Fibroblast of villous mesenchyme (primary cell): Measurements from ENCODE around the gene SPATA20. TPM values are rescaled to one million over a fixed set of nuclear protein-coding genes. Genes with fewer than 3 reads are reported as not detected.
A peak's percentile ranks its signal among the peaks of the same experiment; 100 is the strongest.

Source experiments
- DNase-seq: peaks from one replicate; pipeline ENCODE4 v3.0.0-alpha.2; 2010; ENCODE audit warnings: low read depth
- H3K4me3 ChIP-seq: 2 replicates; pipeline ENCODE4 v1.5.1; 2011; ENCODE audit warnings: low read depth, mild to moderate bottlenecking, low read length
- CTCF ChIP-seq: IDR thresholded peaks from 2 replicates; pipeline ENCODE4 v1.5.1; 2012; ENCODE audit warnings: low read depth, mild to moderate bottlenecking, low read length; ENCODE audit not compliant: insufficient read depth
- total RNA-seq: library from RNA; depleted of rRNA; stranded (reverse); fragments of >200 nt; gene quantifications from 2 replicates; pipeline ENCODE4 v1.2.3, GENCODE V29; 2012

Gene SPATA20
- total RNA-seq, 1 donor, result 102 TPM

- TF ChIP-seq CTCF, result no peak
These were observed 11.6 kb downstream of the SPATA20 start for GRCh38 chr17:50558581-50558940.

GRCh38 chr17:50558941-50559614 lies 12.1 kb downstream of the SPATA20 start:
- H3K4me3 ChIP-seq, result peak overlapping the region; percentile 63
- TF ChIP-seq CTCF, result no peak
- DNase-seq, result no peak

More at GRCh38 chr17:50558581-50558940, 11.6 kb downstream of the SPATA20 start:
- no peak overlapping the region for H3K4me3 ChIP-seq
- DNase-seq, result no peak

GRCh38 chr17:50559674-50560184 lies 12.8 kb downstream of the SPATA20 start:
- peak overlapping the region; percentile 63 for H3K4me3 ChIP-seq
- DNase-seq, result peak; percentile 61
- no peak for TF ChIP-seq CTCF

GRCh38 chr17:50560185-50560824 lies 13.3 kb downstream of the SPATA20 start, which contains the start of gene CACNA1G:
TSS of gene CACNA1G (plus strand) at chr17:50560715. CDS start at chr17:50561460, 745 bp downstream.
- peak; percentile 87 for DNase-seq
- TF ChIP-seq CTCF, result no peak
- H3K4me3 ChIP-seq, result peak within 1 kb of the TSS; percentile 63

- H3K4me3 ChIP-seq, result peak overlapping the region; percentile 50
- TF ChIP-seq CTCF, result no peak
- DNase-seq, result no peak
These were observed 14.2 kb downstream of the SPATA20 start for GRCh38 chr17:50560931-50561745.

- TF ChIP-seq CTCF, result no peak
- DNase-seq, result no peak
- no peak overlapping the region for H3K4me3 ChIP-seq
These were observed 14.8 kb downstream of the SPATA20 start for GRCh38 chr17:50561746-50562141.
